Activated CD4-positive, alpha-beta T cell treated with anti-CD3 and anti-CD28 coated beads for 36 hours (primary cell): ENCODE results near the gene SHANK3. TPM values are rescaled to one million over a fixed set of nuclear protein-coding genes. Genes with fewer than 3 reads are reported as not detected.

ENCODE experiments used
- ATAC-seq: fragments of 200-7000 bp; cut with Tn5 transposase; one replicate; pipeline ENCODE4 v1.10.0; 2021; ENCODE audit warnings: mild to moderate bottlenecking, moderate library complexity
- CTCF ChIA-PET: fragments of 350-600 bp; sonication (Branson Sonifier 250); formaldehyde crosslinking; loops from one replicate; lab custom pipeline; 2021; ENCODE audit warnings: antibody characterized with exemption; lab: Charles Lee
- POLR2A ChIA-PET: fragments of 350-600 bp; sonication (Branson Sonifier 250); formaldehyde crosslinking; loops from one replicate; lab custom pipeline; 2021; ENCODE audit warnings: antibody characterized with exemption, inconsistent platforms; lab: Charles Lee
- DNase-seq: peaks from one replicate; pipeline ENCODE4 v3.0.0-alpha.2; 2020
- H3K27ac Mint-ChIP-seq: one replicate; pipeline ENCODE4 v1.8.0; 2021; ENCODE audit warnings: mixed read lengths
- H3K27me3 Mint-ChIP-seq: one replicate; pipeline ENCODE4 v1.8.0; 2021; ENCODE audit warnings: mixed read lengths
- H3K36me3 Mint-ChIP-seq: one replicate; pipeline ENCODE4 v1.8.0; 2021; ENCODE audit warnings: low read depth, mixed read lengths
- H3K4me1 Mint-ChIP-seq: one replicate; pipeline ENCODE4 v1.8.0; 2021; ENCODE audit warnings: mixed read lengths
- H3K4me3 Mint-ChIP-seq: one replicate; pipeline ENCODE4 v1.8.0; 2021; ENCODE audit warnings: mild to moderate bottlenecking, moderate library complexity, mixed read lengths
- H3K9me3 Mint-ChIP-seq: one replicate; pipeline ENCODE4 v1.8.0; 2021; ENCODE audit warnings: low read depth, mixed read lengths
- intact Hi-C, 2 experiments: fragments of 100-400 bp; cut with DNase I in 1 of 2; cut with micrococcal nuclease in 1 of 2; formaldehyde crosslinking; loops; one replicate each; pipeline versions ENCODE4 v1.14.2 to v1.15.1; 2022 to 2024; cut with DNase I, micrococcal nuclease
- total RNA-seq, 2 experiments: library from RNA; stranded (reverse); gene quantifications; one replicate each; pipeline ENCODE4 v1.2.3, GENCODE V29; 2021

The SHANK3 gene
- total RNA-seq, 2 experiments from 2014 or later: 0.14 to 0.16 TPM

DNA sequence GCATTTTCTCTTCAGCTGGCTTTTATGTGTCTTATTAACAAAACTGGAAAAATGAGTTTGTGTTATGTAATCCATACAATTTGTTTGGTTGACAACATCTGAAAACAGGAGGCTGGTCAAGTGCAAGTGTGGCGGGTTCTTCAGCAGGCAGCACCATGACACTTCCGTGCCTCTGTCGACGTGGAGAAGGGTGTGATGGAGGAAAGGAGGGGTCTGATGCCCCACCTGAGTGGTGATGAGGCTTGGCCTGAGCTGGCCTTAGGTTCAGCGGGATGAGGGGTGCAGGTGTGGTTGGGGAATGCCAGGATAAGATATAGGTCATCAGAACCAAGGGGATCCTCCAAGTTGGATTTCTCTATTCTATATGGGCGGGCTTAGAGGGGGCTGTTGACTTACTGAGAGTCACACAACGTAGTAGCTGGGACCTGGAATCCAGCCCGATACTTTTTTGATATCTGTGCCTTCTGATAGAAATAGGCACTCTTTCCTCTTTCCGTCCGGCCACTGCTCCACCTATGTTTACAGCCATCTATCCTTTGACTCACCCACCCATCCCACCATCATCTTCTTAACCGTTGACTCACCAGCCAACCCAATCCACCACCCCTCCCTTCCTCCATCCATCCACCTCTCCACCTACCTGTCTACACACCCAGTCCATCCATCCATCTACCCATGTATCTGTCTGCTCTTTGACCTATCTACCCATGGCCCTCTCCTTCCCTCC is 29.0 kb downstream of the SHANK3 start:
- Mint-ChIP-seq H3K4me1 (peaks cover 14% of the 10 kb centered on the region), H3K27ac (no peak overlapping the region), H3K9me3 (no peaks in the 10 kb centered on the region), H3K36me3 (no peaks in the 10 kb centered on the region), H3K27me3 (peaks cover 2% of the 10 kb centered on the region), H3K4me3 (no peak overlapping the region)
- CTCF ChIA-PET: interaction anchor here (1.8 kb wide), 1 partner anchor 11 kb away, joined by 5 read pairs; no protein-coding TSS in a partner anchor
- no peak for DNase-seq
- POLR2A ChIA-PET: no interaction called here
- ATAC-seq: no peak
- intact Hi-C loops: no loop called here

DNA sequence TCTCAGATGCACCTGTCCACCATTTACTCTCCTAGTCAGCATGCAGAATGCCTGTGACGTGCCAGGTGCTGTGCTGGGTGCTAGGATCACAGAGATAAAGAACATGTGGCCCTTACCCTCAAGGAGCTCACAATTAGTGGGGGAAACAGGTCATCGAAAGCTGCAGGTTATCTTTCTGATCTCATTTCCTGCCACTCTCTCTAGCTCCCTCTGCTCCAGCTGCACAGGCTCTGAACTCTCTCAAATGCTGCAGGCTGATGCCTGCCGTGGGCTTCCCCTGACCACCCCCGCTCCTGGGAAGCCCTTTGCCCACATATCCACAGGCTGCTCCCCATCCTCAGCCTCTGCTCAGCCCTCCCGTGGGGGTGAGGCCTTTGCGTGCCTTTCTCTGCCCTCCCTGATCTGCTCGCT is 29.6 kb downstream of the SHANK3 start:
- intact Hi-C loops: no loop called here
- POLR2A ChIA-PET: interaction anchor here (0.7 kb wide), 1 partner anchor 100 kb away, joined by 3 read pairs; no protein-coding TSS in a partner anchor
- H3K4me1 Mint-ChIP-seq: peaks cover 14% of the 10 kb centered on the region

DNA sequence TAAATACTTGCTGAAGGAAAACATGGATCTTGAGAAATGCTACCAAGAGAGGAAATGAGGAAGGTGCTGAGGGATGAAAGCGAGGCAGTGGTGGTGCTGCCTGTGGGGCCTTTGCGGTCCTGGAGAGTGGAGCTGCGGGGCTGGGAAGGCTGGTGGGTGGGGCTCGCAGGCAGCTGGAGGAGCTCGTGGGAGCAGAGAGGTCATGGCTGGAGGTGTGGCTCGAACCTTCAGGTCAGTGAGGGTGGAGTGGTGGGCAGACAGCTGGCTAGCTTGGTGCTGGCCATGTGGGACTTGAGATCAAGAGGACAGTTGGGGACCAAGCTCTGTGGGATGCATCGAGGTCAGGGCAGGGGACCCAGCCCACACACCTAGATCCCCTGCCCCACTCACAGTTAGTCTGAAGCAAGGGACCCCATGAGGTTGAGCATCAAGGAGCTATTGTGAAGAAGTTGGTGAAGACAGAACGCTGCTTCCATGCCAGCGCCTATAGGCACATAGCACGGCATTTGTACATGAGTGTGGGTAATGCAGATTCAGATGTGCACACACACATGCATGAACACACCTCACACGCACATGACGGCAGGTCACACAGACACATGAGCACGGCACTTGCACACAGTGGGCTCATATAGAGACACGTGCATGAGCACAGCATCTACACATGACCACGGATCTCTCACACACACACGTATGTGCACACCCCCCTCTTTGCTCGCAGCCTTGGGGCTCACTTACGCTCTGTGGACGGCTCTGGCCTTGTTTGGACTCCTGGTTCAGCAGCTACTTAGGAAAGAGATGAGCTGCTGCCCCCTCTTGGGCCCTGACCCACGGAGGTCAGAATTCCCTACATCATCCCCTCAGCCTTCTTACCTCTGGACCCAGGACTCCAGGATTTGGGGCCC is 30.4 kb downstream of the SHANK3 start:
- CTCF ChIA-PET: interaction anchor here (0.7 to 1.8 kb wide), 3 partner anchors 9 to 19 kb away, joined by 3 to 5 read pairs (median 3); no protein-coding TSS in a partner anchor
- intact Hi-C loops: no loop called here
- H3K27ac Mint-ChIP-seq: no peak overlapping the region

More for the DNA sequence above, 29.6 kb downstream of the SHANK3 start:
- H3K27me3 Mint-ChIP-seq: peaks cover 2% of the 10 kb centered on the region
- no peak overlapping the region for H3K27ac Mint-ChIP-seq
- H3K4me3 Mint-ChIP-seq: no peak overlapping the region
- no peaks in the 10 kb centered on the region for H3K9me3 Mint-ChIP-seq
- ATAC-seq: peak; percentile 74
- DNase-seq: no peak
- no peaks in the 10 kb centered on the region for H3K36me3 Mint-ChIP-seq
- CTCF ChIA-PET: interaction anchor here (1.8 kb wide), 1 partner anchor 10 kb away, joined by 5 read pairs; no protein-coding TSS in a partner anchor

DNA sequence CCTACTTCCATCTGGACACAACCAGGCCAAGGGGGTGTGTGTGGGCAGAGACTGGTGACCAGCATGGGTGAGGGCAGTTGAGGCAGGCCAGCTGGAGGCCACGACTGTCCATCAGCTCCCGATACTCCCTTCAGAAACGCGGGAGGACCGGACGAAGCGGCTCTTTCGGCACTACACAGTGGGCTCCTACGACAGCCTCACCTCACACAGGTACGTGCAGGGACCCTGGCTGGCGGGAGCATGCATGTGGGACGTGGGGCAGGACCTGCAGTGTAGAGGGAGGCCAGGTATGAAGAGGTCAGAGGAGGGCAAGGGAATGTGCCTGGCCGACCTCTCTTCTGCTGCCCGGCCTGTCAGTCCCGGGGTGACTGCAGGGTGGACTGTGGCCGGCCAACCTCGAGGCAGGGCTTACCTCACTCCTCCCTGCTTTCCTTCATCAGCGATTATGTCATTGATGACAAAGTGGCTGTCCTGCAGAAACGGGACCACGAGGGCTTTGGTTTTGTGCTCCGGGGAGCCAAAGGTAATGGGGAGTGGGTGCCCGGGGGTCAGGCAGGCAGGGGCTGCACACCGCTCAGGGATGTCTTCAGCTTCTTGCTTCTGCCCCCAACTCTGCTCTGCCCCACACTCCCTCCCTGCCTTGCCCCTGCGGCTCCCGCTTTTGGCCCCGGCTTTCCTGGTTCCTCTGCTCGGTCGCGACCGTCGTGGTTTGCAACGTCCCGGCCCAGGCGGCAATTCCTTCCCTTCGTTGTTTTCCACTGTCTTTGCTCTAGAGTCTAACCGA is 31.3 kb downstream of the SHANK3 start:
- Mint-ChIP-seq H3K4me1 (peaks cover 14% of the 10 kb centered on the region), H3K27ac (no peak overlapping the region)

More for the DNA sequence above, 30.4 kb downstream of the SHANK3 start:
- H3K4me3 Mint-ChIP-seq: no peak overlapping the region
- H3K27me3 Mint-ChIP-seq: peaks cover 2% of the 10 kb centered on the region
- no peaks in the 10 kb centered on the region for H3K36me3 Mint-ChIP-seq
- DNase-seq: no peak
- H3K4me1 Mint-ChIP-seq: peaks cover 14% of the 10 kb centered on the region
- POLR2A ChIA-PET: no interaction called here
- no peaks in the 10 kb centered on the region for H3K9me3 Mint-ChIP-seq
- ATAC-seq: no peak

DNA sequence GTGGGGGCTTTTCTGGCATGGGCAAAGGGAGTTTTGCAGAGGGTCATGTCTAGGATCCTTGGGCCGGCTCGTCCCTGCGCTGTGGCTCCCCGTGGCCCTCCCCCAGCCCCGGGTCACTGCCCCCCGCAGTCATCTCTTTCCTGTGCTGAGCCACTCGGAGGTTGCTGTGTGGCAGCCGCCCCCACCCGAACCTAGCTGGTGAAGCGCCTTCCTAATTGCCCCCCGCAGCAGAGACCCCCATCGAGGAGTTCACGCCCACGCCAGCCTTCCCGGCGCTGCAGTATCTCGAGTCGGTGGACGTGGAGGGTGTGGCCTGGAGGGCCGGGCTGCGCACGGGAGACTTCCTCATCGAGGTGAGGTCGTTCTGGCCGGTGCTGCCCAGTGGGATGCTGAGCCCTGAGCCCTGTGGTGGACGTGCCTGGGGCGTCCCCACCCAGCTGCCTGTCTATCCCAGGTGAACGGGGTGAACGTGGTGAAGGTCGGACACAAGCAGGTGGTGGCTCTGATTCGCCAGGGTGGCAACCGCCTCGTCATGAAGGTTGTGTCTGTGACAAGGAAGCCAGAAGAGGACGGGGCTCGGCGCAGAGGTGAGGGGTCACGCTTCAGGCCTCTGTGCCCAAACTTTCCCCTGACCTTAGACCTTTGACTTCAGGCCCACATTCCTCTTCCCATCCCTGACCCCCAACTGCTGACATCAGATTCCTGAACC is 32.0 kb downstream of the SHANK3 start:
- ChIA-PET POLR2A (no interaction called here), CTCF (no interaction called here)
- H3K27me3 Mint-ChIP-seq: no peaks in the 10 kb centered on the region
- no peak overlapping the region for H3K4me3 Mint-ChIP-seq
- intact Hi-C loops: no loop called here
- ATAC-seq (no peak), DNase-seq (no peak)
- peaks cover 14% of the 10 kb centered on the region for H3K4me1 Mint-ChIP-seq
- H3K36me3 Mint-ChIP-seq: no peaks in the 10 kb centered on the region
- no peak overlapping the region for H3K27ac Mint-ChIP-seq
- no peaks in the 10 kb centered on the region for H3K9me3 Mint-ChIP-seq

More for the DNA sequence above, 31.3 kb downstream of the SHANK3 start:
- Mint-ChIP-seq H3K4me3 (no peak overlapping the region), H3K9me3 (no peaks in the 10 kb centered on the region), H3K27me3 (peaks cover 1% of the 10 kb centered on the region), H3K36me3 (no peaks in the 10 kb centered on the region)
- ChIA-PET CTCF (interaction anchor here (0.7 to 1.8 kb wide), 3 partner anchors 9 to 20 kb away, joined by 3 to 5 read pairs (median 3); no protein-coding TSS in a partner anchor), POLR2A (no interaction called here)
- ATAC-seq (no peak), DNase-seq (no peak)
- intact Hi-C loops: no loop called here

- intact Hi-C loops: no loop called here
- Mint-ChIP-seq H3K27ac (no peak overlapping the region), H3K27me3 (no peaks in the 10 kb centered on the region), H3K9me3 (no peaks in the 10 kb centered on the region), H3K4me1 (peaks cover 14% of the 10 kb centered on the region), H3K4me3 (no peak overlapping the region), H3K36me3 (no peaks in the 10 kb centered on the region)
- DNase-seq (no peak), ATAC-seq (no peak)
- ChIA-PET POLR2A (no interaction called here), CTCF (no interaction called here)
These were observed 32.6 kb downstream of the SHANK3 start for GRCh38 chr22:50705219-50705691.

DNA sequence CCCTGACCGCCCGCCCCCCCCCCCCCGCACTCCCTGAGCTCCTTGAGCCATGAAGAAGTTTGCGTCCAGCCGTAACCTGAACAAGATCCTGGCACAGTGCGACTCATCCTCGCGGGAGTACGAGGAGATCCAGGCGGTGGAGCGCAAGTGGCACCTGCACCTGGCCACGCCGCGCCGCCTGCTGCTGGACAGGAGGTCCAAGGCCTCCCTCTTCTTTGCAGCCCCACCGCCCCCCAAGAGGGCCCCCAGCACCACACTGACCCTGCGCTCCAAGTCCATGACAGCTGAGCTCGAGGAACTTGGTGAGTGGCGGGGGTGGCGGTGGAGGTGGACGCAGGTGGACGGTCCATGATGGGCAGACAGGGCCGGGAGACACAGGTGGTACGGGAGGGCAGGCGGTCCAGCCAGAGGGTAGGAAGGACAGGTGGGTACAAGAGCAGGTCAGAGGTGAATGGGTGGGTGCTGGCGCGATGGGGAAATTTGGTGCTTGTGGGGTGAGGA is 33.3 kb downstream of the SHANK3 start:
- Mint-ChIP-seq H3K4me1 (peaks cover 14% of the 10 kb centered on the region), H3K27me3 (no peaks in the 10 kb centered on the region), H3K36me3 (no peaks in the 10 kb centered on the region), H3K27ac (no peak overlapping the region), H3K9me3 (no peaks in the 10 kb centered on the region), H3K4me3 (no peak overlapping the region)
- POLR2A ChIA-PET: no interaction called here
- no peak for DNase-seq
- CTCF ChIA-PET: no interaction called here
- intact Hi-C loops: no loop called here
- ATAC-seq: no peak

- POLR2A ChIA-PET: no interaction called here
- ATAC-seq (no peak), DNase-seq (no peak)
- Mint-ChIP-seq H3K27ac (no peak overlapping the region), H3K4me1 (peaks cover 14% of the 10 kb centered on the region), H3K4me3 (no peak overlapping the region), H3K36me3 (no peaks in the 10 kb centered on the region), H3K27me3 (no peaks in the 10 kb centered on the region), H3K9me3 (no peaks in the 10 kb centered on the region)
- CTCF ChIA-PET: no interaction called here
- intact Hi-C loops: no loop called here
These were observed 34.0 kb downstream of the SHANK3 start for GRCh38 chr22:50706481-50707125.

DNA sequence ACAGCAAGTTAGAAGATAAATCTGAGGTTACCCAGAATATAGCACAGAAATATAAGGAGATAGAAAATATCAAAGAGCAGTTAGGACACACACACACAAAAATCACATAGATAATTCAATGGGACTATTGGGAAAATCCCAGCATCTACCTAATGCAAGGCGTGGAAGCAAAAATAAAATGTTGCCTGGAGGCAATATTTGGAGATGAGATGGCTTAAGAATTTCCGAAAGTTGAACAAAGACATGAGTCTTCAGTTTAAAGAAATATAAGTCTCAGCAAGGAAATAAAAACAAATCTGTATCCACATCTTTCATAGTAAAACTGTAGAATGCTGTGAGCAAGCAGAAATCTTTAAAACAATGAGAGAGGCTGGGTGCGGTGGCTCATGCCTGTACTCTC is 35.9 kb downstream of the SHANK3 start:
- no peaks in the 10 kb centered on the region for H3K27me3 Mint-ChIP-seq
- ChIA-PET POLR2A (no interaction called here), CTCF (no interaction called here)
- intact Hi-C loops: no loop called here
- H3K27ac Mint-ChIP-seq: no peak overlapping the region
- H3K36me3 Mint-ChIP-seq: no peaks in the 10 kb centered on the region
- DNase-seq (no peak), ATAC-seq (no peak)
- no peaks in the 10 kb centered on the region for H3K4me1 Mint-ChIP-seq
- no peaks in the 10 kb centered on the region for H3K9me3 Mint-ChIP-seq
- H3K4me3 Mint-ChIP-seq: no peak overlapping the region

DNA sequence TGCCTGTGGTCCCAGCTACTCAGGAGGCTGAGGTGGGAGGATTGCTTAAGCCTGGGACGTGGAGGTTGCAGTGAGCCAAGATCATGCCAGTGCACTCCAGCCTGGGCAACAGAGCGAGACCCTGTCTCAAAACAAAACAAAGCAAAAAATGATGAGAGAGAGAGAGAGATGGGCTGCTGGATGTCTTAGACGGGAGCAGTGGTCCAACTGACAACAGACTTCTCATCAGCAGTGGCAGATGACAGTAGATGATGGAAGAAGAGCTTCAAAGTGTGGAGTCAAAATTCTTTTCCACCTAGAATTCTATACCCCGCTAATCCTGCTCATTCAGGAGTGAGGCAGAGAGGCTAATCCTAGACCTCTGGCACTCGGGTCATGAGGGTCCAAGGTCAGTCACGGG is 36.4 kb downstream of the SHANK3 start:
- Mint-ChIP-seq H3K4me1 (no peaks in the 10 kb centered on the region), H3K4me3 (no peak overlapping the region), H3K36me3 (no peaks in the 10 kb centered on the region), H3K27me3 (no peaks in the 10 kb centered on the region), H3K9me3 (no peaks in the 10 kb centered on the region), H3K27ac (no peak overlapping the region)
- intact Hi-C loops: no loop called here
- ChIA-PET CTCF (interaction anchor here (0.6 kb wide), 1 partner anchor 306 kb away, joined by 3 read pairs; no protein-coding TSS in a partner anchor), POLR2A (no interaction called here)
- DNase-seq (no peak), ATAC-seq (no peak)
